CD14-positive monocyte (primary cell): ENCODE results near the gene UTP18. TPM values are rescaled to one million over a fixed set of nuclear protein-coding genes. Genes with fewer than 3 reads are reported as not detected.

ENCODE experiments used
- DNase-seq, 3 donors: peaks; one replicate each; pipeline ENCODE4 v3.0.0-alpha.2; 2011 to 2022
- H2AFZ ChIP-seq: 2 replicates; pipeline ENCODE4 v1.6.0; 2012; ENCODE audit warnings: mild to moderate bottlenecking, low read depth, low read length, inconsistent platforms; ENCODE audit not compliant: insufficient read depth, poor library complexity, severe bottlenecking
- H3K27ac ChIP-seq, 2 donors: 1 replicate in 1 of 2; 2 replicates in 1 of 2; pipeline ENCODE4 v1.5.1; 2012 to 2013; ENCODE audit warnings: low read length in 2 of 2, control low read depth in 1 of 2, inconsistent platforms in 1 of 2, low read depth in 1 of 2, mild to moderate bottlenecking in 1 of 2
- H3K27me3 ChIP-seq, 2 donors: one replicate each; pipeline versions ENCODE4 v1.6.0 to v1.6.1; 2011 to 2013; ENCODE audit warnings: low read length in 2 of 2; ENCODE audit not compliant: control insufficient read depth in 2 of 2, insufficient read depth in 2 of 2
- H3K36me3 ChIP-seq, 2 donors: replicated peaks in 1 of 2; 1 replicate in 1 of 2; 2 replicates in 1 of 2; pipeline versions ENCODE4 v1.5.1 to v1.6.1; 2012 to 2013; ENCODE audit warnings: low read length in 2 of 2, control low read depth in 1 of 2, inconsistent platforms in 1 of 2, mild to moderate bottlenecking in 1 of 2; ENCODE audit not compliant: insufficient read depth in 2 of 2, control insufficient read depth in 1 of 2
- H3K4me1 ChIP-seq, 2 donors: 1 replicate in 1 of 2; 2 replicates in 1 of 2; pipeline versions ENCODE4 v1.5.1 to v1.6.1; 2012 to 2013; ENCODE audit warnings: low read length in 2 of 2, control low read depth in 1 of 2, inconsistent platforms in 1 of 2, mild to moderate bottlenecking in 1 of 2, moderate library complexity in 1 of 2; ENCODE audit not compliant: insufficient read depth in 2 of 2, control insufficient read depth in 1 of 2
- H3K4me2 ChIP-seq: replicated peaks from 2 replicates; pipeline ENCODE3; 2012; ENCODE audit warnings: low read length, moderate library complexity, mild to moderate bottlenecking; ENCODE audit not compliant: poor library complexity, severe bottlenecking; ENCODE audit errors: extremely low read depth
- H3K4me3 ChIP-seq, 3 experiments: fragments of 200-600 bp in 1 of 3; sonication (generic) in 1 of 3; replicated peaks in 1 of 3; 1 replicate in 2 of 3; 2 replicates in 1 of 3; pipeline ENCODE4 v1.5.1; 2011 to 2013; ENCODE audit warnings: low read length in 3 of 3, mild to moderate bottlenecking in 3 of 3, control low read depth in 2 of 3, low read depth in 2 of 3, inconsistent platforms in 1 of 3, moderate library complexity in 1 of 3
- H3K79me2 ChIP-seq: 2 replicates; pipeline ENCODE4 v1.6.0; 2012; ENCODE audit warnings: mild to moderate bottlenecking, control low read depth, inconsistent platforms, low read length, moderate library complexity; ENCODE audit not compliant: insufficient read depth
- H3K9ac ChIP-seq: 2 replicates; pipeline ENCODE4 v1.6.0; 2017; ENCODE audit warnings: low read length, mild to moderate bottlenecking; ENCODE audit not compliant: insufficient read depth, poor library complexity, severe bottlenecking
- H3K9me3 ChIP-seq, 2 donors: replicated peaks in 1 of 2; 1 replicate in 1 of 2; 2 replicates in 1 of 2; pipeline versions ENCODE4 v1.5.1 to v1.6.1; 2012 to 2013; ENCODE audit warnings: low read length in 2 of 2, control low read depth in 1 of 2; ENCODE audit not compliant: control insufficient read depth in 1 of 2, insufficient read depth in 1 of 2
- H4K20me1 ChIP-seq: 2 replicates; pipeline ENCODE4 v1.6.0; 2012; ENCODE audit warnings: mild to moderate bottlenecking, low read length, control low read depth, moderate library complexity; ENCODE audit not compliant: insufficient read depth
- H3K27ac Mint-ChIP-seq, 7 donors: one replicate each; pipeline ENCODE4 v1.8.0; 2020; ENCODE audit warnings: mild to moderate bottlenecking in 7 of 7, mixed read lengths in 7 of 7, moderate library complexity in 6 of 7, inconsistent platforms in 2 of 7
- H3K27me3 Mint-ChIP-seq, 3 donors: one replicate each; pipeline ENCODE4 v1.8.0; 2021 to 2022; ENCODE audit warnings: low read depth in 3 of 3, mild to moderate bottlenecking in 3 of 3, mixed read lengths in 3 of 3, moderate library complexity in 3 of 3, inconsistent platforms in 1 of 3
- H3K36me3 Mint-ChIP-seq, 2 donors: one replicate each; pipeline ENCODE4 v1.8.0; 2020; ENCODE audit warnings: mixed read lengths in 2 of 2, inconsistent platforms in 1 of 2, mild to moderate bottlenecking in 1 of 2
- H3K4me1 Mint-ChIP-seq: one replicate; pipeline ENCODE4 v1.8.0; 2020; ENCODE audit warnings: mild to moderate bottlenecking, mixed read lengths
- H3K4me3 Mint-ChIP-seq, 2 donors: one replicate each; pipeline ENCODE4 v1.8.0; 2020; ENCODE audit warnings: mild to moderate bottlenecking in 2 of 2, mixed read lengths in 2 of 2, moderate library complexity in 1 of 2
- H3K9me3 Mint-ChIP-seq, 7 donors: one replicate each; pipeline ENCODE4 v1.8.0; 2020 to 2022; ENCODE audit warnings: mixed read lengths in 7 of 7, mild to moderate bottlenecking in 6 of 7, moderate library complexity in 6 of 7, inconsistent platforms in 2 of 7
- CTCF ChIP-seq: fragments of 200-600 bp; IDR thresholded peaks from one replicate; pipeline ENCODE4 v1.8.0; 2022; ENCODE audit warnings: antibody characterized with exemption, mild to moderate bottlenecking
- WGBS: methylation state at CpG from one replicate; pipeline ENCODE4 v1.1.5; 2013; ENCODE audit warnings: missing lambda C conversion rate; ENCODE audit not compliant: insufficient coverage; 5-methylcytosine and 5-hydroxymethylcytosine counted together
- intact Hi-C, 2 donors: fragments of 100-400 bp; cut with micrococcal nuclease; formaldehyde crosslinking; loops; one replicate each; pipeline versions ENCODE4 v1.15.0 to v1.15.1; 2023
- polyA plus RNA-seq, 3 donors: library from polyadenylated mRNA; depleted of rRNA in 1 of 3; unstranded in 2 of 3; stranded (reverse) in 1 of 3; fragments of 300-500 nt in 2 of 3; fragments of >200 nt in 1 of 3; fragmentation: Illumina TruSeq in 2 of 3; gene quantifications; 1 replicate in 2 of 3; 2 replicates in 1 of 3; pipeline ENCODE4 v1.2.3, GENCODE V29; 2012 to 2021

UTP18 gene
- polyA plus RNA-seq, 3 donors = 13.0 to 31.9 (median 31.6) TPM

- Histone ChIP-seq H2AFZ (no peak overlapping the region), H3K79me2 (no peaks in the 10 kb centered on the region), H3K27me3 (no peaks in the 10 kb centered on the region), H3K27ac (no peak overlapping the region), H3K9ac (no peak overlapping the region), H3K36me3 (no peaks in the 10 kb centered on the region), H3K4me2 (no peak overlapping the region), H4K20me1 (no peaks in the 10 kb centered on the region), H3K4me1 (no peaks in the 10 kb centered on the region), H3K9me3 (no peaks in the 10 kb centered on the region), H3K4me3 (no peak overlapping the region)
- Mint-ChIP-seq H3K9me3 (peaks cover 0 to 7% (median 2%) of the 10 kb centered on the region in 7 donors), H3K27ac (no peak overlapping the region), H3K4me3 (no peak overlapping the region), H3K4me1 (peaks cover 2% of the 10 kb centered on the region), H3K36me3 (no peaks in the 10 kb centered on the region), H3K27me3 (peaks cover 3 to 10% (median 8%) of the 10 kb centered on the region in 3 donors)
- no peak for DNase-seq
- no peak for TF ChIP-seq CTCF
- intact Hi-C loops = no loop called here
- 100% methylated on average over 1 of the region's 3 CpGs for WGBS
Observed at GRCh38 chr17:51335006-51335590, 74.8 kb downstream of the UTP18 start.

- Mint-ChIP-seq H3K4me3 (no peak overlapping the region), H3K9me3 (peaks cover 0 to 5% (median 2%) of the 10 kb centered on the region in 7 donors), H3K27ac (no peak overlapping the region), H3K4me1 (peaks cover 2% of the 10 kb centered on the region), H3K36me3 (no peaks in the 10 kb centered on the region), H3K27me3 (peaks cover 3 to 10% (median 8%) of the 10 kb centered on the region in 3 donors)
- H4K20me1 ChIP-seq = no peaks in the 10 kb centered on the region
- H3K4me3 ChIP-seq = no peak overlapping the region
- DNase-seq = no peak
- intact Hi-C loops = no loop called here
- no peak overlapping the region for H3K27ac ChIP-seq
- no peak overlapping the region for H2AFZ ChIP-seq
- WGBS = 86% methylated on average over 4 of the region's 5 CpGs
- no peaks in the 10 kb centered on the region for H3K9me3 ChIP-seq
- no peak for TF ChIP-seq CTCF
- H3K9ac ChIP-seq = no peak overlapping the region
- H3K4me1 ChIP-seq = no peaks in the 10 kb centered on the region
- no peaks in the 10 kb centered on the region for H3K36me3 ChIP-seq
- H3K4me2 ChIP-seq = no peak overlapping the region
- no peaks in the 10 kb centered on the region for H3K79me2 ChIP-seq
- H3K27me3 ChIP-seq = no peaks in the 10 kb centered on the region
Observed at GRCh38 chr17:51335883-51336822, 75.8 kb downstream of the UTP18 start.
